Osteocyte (in vitro differentiated cells): ENCODE results near the gene STPG1. TPM values are rescaled to one million over a fixed set of nuclear protein-coding genes. Genes with fewer than 3 reads are reported as not detected.

Experiments
- DNase-seq: peaks from one replicate; pipeline ENCODE4 v3.0.0; 2021; ENCODE audit warnings: mixed read lengths; ENCODE audit not compliant: unreplicated experiment; ENCODE audit errors: extremely low spot score
- H3K27ac Mint-ChIP-seq: one replicate; pipeline ENCODE4 v1.8.0; 2021; ENCODE audit warnings: mild to moderate bottlenecking, mixed read lengths; ENCODE audit not compliant: unreplicated experiment
- H3K27me3 Mint-ChIP-seq: one replicate; pipeline ENCODE4 v1.8.0; 2021; ENCODE audit warnings: mixed read lengths; ENCODE audit not compliant: unreplicated experiment
- H3K36me3 Mint-ChIP-seq: one replicate; pipeline ENCODE4 v1.8.0; 2021; ENCODE audit warnings: mixed read lengths; ENCODE audit not compliant: unreplicated experiment
- H3K4me1 Mint-ChIP-seq: one replicate; pipeline ENCODE4 v1.8.0; 2021; ENCODE audit warnings: mixed read lengths; ENCODE audit not compliant: unreplicated experiment
- H3K4me3 Mint-ChIP-seq: one replicate; pipeline ENCODE4 v1.8.0; 2021; ENCODE audit warnings: mild to moderate bottlenecking, moderate library complexity, mixed read lengths; ENCODE audit not compliant: unreplicated experiment
- H3K9me3 Mint-ChIP-seq: one replicate; pipeline ENCODE4 v1.8.0; 2021; ENCODE audit warnings: mixed read lengths; ENCODE audit not compliant: unreplicated experiment
- total RNA-seq: library from RNA; stranded (reverse); gene quantifications from 2 replicates; pipeline ENCODE4 v1.2.1, GENCODE V29; 2021
- TF ChIP-seq, protein P1 (sequence below): fragments of 200-600 bp; sonication (generic); IDR thresholded peaks from 2 replicates; pipeline ENCODE4 v1.5.0; 2021; ENCODE audit warnings: antibody characterized with exemption, mild to moderate bottlenecking, moderate library complexity

Gene STPG1
- total RNA-seq, 1 donor from 2014 or later = 5.3 TPM

DNA sequence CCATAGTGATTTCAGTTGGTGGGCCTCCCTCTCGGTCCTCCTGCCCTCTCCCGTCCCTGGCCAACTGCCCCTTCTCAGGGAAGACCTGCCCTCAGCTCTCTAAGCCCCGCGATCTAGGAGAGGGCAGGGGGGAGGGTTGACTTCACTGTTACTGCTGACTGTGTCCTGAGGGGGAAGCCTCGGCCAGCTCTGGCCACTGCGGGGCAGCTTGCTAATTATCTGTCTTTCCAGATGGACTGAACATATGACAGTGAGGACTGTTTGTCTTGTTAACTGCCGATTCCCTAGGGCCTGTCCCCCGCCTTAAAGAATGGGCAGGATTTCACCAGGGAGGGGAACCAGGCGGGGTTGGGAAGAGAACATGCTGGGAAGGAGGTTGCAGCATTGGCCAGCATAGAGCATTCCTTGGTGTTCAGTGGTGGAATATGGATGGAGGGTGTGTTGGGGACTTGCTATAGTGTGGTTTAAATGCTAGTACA is 24.9 kb upstream of the STPG1 start:
- Mint-ChIP-seq H3K36me3 (peaks cover 10% of the 10 kb centered on the region), H3K9me3 (no peaks in the 10 kb centered on the region), H3K27me3 (no peaks in the 10 kb centered on the region), H3K4me1 (peaks cover 20% of the 10 kb centered on the region), H3K4me3 (peak overlapping the region; percentile 44), H3K27ac (peak overlapping the region; percentile 63)
- no peak for DNase-seq
- TF ChIP-seq, protein P1, sequence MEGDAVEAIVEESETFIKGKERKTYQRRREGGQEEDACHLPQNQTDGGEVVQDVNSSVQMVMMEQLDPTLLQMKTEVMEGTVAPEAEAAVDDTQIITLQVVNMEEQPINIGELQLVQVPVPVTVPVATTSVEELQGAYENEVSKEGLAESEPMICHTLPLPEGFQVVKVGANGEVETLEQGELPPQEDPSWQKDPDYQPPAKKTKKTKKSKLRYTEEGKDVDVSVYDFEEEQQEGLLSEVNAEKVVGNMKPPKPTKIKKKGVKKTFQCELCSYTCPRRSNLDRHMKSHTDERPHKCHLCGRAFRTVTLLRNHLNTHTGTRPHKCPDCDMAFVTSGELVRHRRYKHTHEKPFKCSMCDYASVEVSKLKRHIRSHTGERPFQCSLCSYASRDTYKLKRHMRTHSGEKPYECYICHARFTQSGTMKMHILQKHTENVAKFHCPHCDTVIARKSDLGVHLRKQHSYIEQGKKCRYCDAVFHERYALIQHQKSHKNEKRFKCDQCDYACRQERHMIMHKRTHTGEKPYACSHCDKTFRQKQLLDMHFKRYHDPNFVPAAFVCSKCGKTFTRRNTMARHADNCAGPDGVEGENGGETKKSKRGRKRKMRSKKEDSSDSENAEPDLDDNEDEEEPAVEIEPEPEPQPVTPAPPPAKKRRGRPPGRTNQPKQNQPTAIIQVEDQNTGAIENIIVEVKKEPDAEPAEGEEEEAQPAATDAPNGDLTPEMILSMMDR = no peak

DNA sequence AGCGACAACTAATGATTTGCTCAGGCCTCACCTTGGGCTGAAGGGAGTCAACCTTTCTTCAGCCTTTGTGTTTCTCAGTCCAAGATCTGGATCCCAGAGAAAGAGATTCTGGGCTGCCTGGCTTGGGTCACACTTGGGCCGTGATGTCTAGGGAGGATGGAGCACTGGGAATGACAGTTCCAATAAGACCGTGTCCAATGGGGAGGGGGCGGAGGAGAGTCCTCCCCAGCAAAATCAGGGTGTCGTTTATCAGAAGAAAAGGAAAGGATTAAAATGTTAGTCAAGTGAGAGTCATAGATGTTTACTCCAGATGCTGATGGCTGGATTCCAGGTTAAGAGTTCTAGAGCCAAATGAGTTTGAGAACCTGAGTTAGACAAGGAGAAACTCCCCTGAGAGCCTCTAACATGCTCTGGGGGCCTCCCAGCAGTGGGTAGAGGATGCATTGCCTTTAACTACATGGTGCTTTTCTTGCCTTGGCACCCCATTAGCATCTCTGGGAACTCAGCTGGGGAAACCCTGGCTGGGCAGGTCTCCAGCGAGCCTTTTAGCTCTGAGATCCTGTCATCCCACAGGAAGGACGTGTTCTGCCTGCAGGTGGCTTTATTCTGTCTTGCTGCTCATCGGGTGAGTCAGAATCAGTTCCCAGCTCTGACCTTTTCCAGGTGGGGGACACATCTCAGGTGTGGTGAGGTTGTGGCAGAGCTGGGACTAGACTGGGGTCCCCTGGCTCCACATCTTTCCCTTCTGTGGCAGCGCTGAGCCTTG is 24.2 kb upstream of the STPG1 start:
- Mint-ChIP-seq H3K36me3 (peaks cover 11% of the 10 kb centered on the region), H3K27ac (no peak overlapping the region), H3K9me3 (no peaks in the 10 kb centered on the region), H3K4me1 (peaks cover 16% of the 10 kb centered on the region), H3K4me3 (no peak overlapping the region), H3K27me3 (no peaks in the 10 kb centered on the region)
- no peak for DNase-seq
- TF ChIP-seq, protein P1 = no peak

DNA sequence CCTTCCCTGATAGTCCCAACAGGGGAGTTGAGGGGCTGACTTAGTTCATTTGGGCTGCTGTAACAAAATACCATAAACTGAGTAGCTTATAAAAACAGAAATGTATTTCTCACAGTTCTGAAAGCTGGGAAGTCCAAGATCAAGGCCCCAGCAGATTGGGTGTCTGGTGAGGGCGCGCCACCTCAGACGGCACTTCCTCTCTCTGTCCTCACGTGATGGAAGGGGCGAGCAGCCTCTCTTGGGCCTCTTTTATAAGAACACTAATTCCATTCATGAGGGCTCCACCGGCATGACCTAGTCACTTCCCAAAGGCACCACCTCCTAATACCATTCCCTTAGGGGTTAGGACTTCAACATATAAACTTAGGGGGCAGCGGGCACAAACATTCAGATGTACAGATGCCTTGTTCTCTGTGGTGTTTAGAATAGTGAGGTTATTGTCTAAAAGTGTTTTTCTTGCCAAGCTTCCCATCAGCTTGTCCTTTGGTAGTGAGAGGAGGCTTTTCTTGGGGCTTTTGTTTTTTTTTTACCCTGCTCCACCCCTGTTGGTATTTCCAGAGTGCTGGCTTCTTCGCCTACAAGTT is 22.3 kb upstream of the STPG1 start:
- H3K27ac Mint-ChIP-seq = no peak overlapping the region

DNA sequence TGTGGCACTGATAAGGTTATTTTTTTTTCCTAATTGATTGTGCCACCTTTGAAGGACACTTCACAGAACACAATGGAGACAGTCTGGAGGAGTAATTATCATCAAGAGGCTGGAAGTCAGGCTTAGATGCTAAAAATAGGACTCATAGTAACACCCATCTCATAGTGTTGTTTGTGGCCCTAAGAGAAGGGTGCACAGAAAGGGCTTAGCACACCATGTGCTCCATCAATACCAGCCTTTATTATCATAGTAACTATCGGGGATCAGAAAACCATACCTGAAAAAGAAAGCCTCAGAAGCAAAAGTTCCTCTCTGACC is 13.9 kb upstream of the STPG1 start:
- H3K27me3 Mint-ChIP-seq = no peaks in the 10 kb centered on the region
- peaks cover 6% of the 10 kb centered on the region for H3K36me3 Mint-ChIP-seq
- no peak overlapping the region for H3K4me3 Mint-ChIP-seq
- no peak overlapping the region for H3K27ac Mint-ChIP-seq
- H3K9me3 Mint-ChIP-seq = no peaks in the 10 kb centered on the region
- H3K4me1 Mint-ChIP-seq = no peaks in the 10 kb centered on the region
- TF ChIP-seq, protein P1 = no peak
- no peak for DNase-seq

More for the DNA sequence above, 22.3 kb upstream of the STPG1 start:
- peaks cover 16% of the 10 kb centered on the region for H3K4me1 Mint-ChIP-seq
- no peaks in the 10 kb centered on the region for H3K27me3 Mint-ChIP-seq
- peaks cover 6% of the 10 kb centered on the region for H3K36me3 Mint-ChIP-seq
- H3K4me3 Mint-ChIP-seq = no peak overlapping the region
- TF ChIP-seq, protein P1 = no peak
- H3K9me3 Mint-ChIP-seq = no peaks in the 10 kb centered on the region
- no peak for DNase-seq

DNA sequence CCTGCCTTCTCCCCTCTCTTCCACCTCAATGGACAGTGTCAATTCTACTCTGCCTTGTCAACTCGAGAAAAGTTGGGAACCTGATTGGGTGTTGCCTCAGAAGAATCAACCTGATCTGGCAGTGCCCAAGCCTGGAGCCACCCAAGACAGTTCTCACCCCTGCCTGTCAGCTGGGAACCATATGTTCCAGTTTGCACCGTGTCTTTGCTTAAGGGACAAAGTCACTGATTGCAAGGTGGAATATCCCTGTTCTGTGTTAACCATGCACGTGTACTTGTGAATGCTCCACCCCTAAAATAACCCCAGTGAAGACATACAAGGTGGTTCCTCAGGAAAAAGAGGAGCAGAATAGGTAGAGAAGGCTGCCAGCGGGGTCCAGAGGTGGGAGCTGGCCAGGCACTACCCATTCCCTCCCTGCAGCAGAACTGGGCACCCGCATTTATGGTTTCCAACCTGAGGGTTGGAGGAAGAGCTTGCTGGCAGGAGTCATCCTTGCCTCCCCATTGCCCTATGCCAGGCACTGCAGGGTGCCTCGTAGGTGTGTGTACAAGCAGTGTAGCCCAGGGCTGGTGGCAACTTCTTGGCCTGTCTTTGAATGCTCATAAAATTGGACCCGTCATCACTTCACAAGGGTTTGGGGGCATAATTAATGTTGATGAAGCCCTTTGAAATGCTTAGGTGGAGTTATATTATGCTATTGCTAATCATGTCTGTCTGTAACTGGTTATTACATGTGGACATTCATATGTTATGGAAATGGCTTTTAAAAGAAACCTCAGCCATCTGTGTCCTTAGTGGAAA is 13.4 kb upstream of the STPG1 start:
- Mint-ChIP-seq H3K9me3 (no peaks in the 10 kb centered on the region), H3K27me3 (no peaks in the 10 kb centered on the region), H3K36me3 (peaks cover 10% of the 10 kb centered on the region), H3K4me3 (no peak overlapping the region), H3K4me1 (no peaks in the 10 kb centered on the region), H3K27ac (no peak overlapping the region)
- TF ChIP-seq, protein P1 = no peak
- DNase-seq = no peak
